GM23338 (cell line): ENCODE results near the gene PCDHGA1. TPM values are rescaled to one million over a fixed set of nuclear protein-coding genes. Genes with fewer than 3 reads are reported as not detected.

Experiments
- ATAC-seq: fragments of 200-7000 bp; cut with Tn5 transposase; 3 replicates; pipeline ENCODE4 v1.9.1; 2020
- DNase-seq: peaks from one replicate; pipeline ENCODE4 v3.0.0-alpha.2; 2015; ENCODE audit warnings: low spot score
- H2AFZ ChIP-seq: fragments of 200-600 bp; sonication (generic); 2 replicates; pipeline ENCODE4 v1.8.0; 2016; ENCODE audit warnings: antibody characterized with exemption, mild to moderate bottlenecking, moderate library complexity
- H3F3A ChIP-seq: fragments of 200-600 bp; sonication (generic); replicated peaks from 2 replicates; pipeline ENCODE4 v1.8.0; 2017; ENCODE audit warnings: antibody characterized with exemption, mixed run types, low read depth
- H3K27ac ChIP-seq: fragments of 200-600 bp; sonication (generic); 2 replicates; pipeline ENCODE4 v1.6.1; 2016; ENCODE audit warnings: low read depth
- H3K27me3 ChIP-seq: fragments of 200-600 bp; sonication (generic); 2 replicates; pipeline ENCODE4 v1.8.0; 2016; ENCODE audit warnings: mild to moderate bottlenecking, mixed run types, moderate library complexity; ENCODE audit not compliant: insufficient read depth
- H3K36me3 ChIP-seq: fragments of 200-600 bp; sonication (generic); 2 replicates; pipeline ENCODE4 v1.8.0; 2016; ENCODE audit warnings: mild to moderate bottlenecking; ENCODE audit not compliant: insufficient read depth
- H3K4me1 ChIP-seq: fragments of 200-600 bp; sonication (generic); 2 replicates; pipeline ENCODE4 v1.8.0; 2016; ENCODE audit warnings: mild to moderate bottlenecking, moderate library complexity; ENCODE audit not compliant: insufficient read depth
- H3K4me2 ChIP-seq: fragments of 200-600 bp; sonication (generic); 2 replicates; pipeline ENCODE4 v1.7.1; 2017; ENCODE audit warnings: mixed run types
- H3K4me3 ChIP-seq: fragments of 200-600 bp; sonication (generic); 2 replicates; pipeline ENCODE4 v1.6.1; 2016; ENCODE audit warnings: mixed run types
- H3K79me2 ChIP-seq: fragments of 200-600 bp; sonication (generic); replicated peaks from 2 replicates; pipeline ENCODE4 v1.8.0; 2017; ENCODE audit warnings: mild to moderate bottlenecking; ENCODE audit not compliant: insufficient read depth
- H3K9me2 ChIP-seq: fragments of 200-600 bp; sonication (generic); 2 replicates; pipeline ENCODE4 v1.8.0; 2017; ENCODE audit not compliant: insufficient read depth
- H4K20me1 ChIP-seq: fragments of 200-600 bp; sonication (generic); replicated peaks from 2 replicates; pipeline ENCODE4 v1.8.0; 2017; ENCODE audit warnings: mild to moderate bottlenecking; ENCODE audit not compliant: insufficient read depth
- H3K27ac Mint-ChIP-seq: 2 replicates; pipeline ENCODE4 v1.8.0; 2020; ENCODE audit warnings: inconsistent platforms, mild to moderate bottlenecking, moderate library complexity, mixed read lengths
- H3K27me3 Mint-ChIP-seq: 3 replicates; pipeline ENCODE4 v1.8.0; 2022; ENCODE audit warnings: low read depth, mild to moderate bottlenecking, moderate library complexity, mixed read lengths, inconsistent platforms; ENCODE audit not compliant: insufficient read depth, poor library complexity
- H3K36me3 Mint-ChIP-seq: 3 replicates; pipeline ENCODE4 v1.8.0; 2021; ENCODE audit warnings: low read depth, mild to moderate bottlenecking, inconsistent platforms, moderate library complexity, mixed read lengths
- H3K4me1 Mint-ChIP-seq: 3 replicates; pipeline ENCODE4 v1.8.0; 2020; ENCODE audit warnings: mild to moderate bottlenecking, inconsistent platforms, mixed read lengths
- H3K4me3 Mint-ChIP-seq: 3 replicates; pipeline ENCODE4 v1.8.0; 2021; ENCODE audit warnings: moderate library complexity, mild to moderate bottlenecking, inconsistent platforms, mixed read lengths
- H3K9me3 Mint-ChIP-seq: 3 replicates; pipeline ENCODE4 v1.8.0; 2020; ENCODE audit warnings: moderate library complexity, mild to moderate bottlenecking, inconsistent platforms, mixed read lengths
- CREB1 ChIP-seq: fragments of 250-450 bp; sonication (Bioruptor Pico); IDR thresholded peaks from 2 replicates; pipeline ENCODE4 v1.5.0; 2020; ENCODE audit warnings: low read depth, mild to moderate bottlenecking, moderate library complexity
- CTCF ChIP-seq, 2 experiments: fragments of 200-600 bp in 1 of 2; sonication (generic) in 1 of 2; conservative IDR thresholded peaks; 2 replicates each; pipeline versions ENCODE4 v1.5.1 to v1.6.1; 2016 to 2017; ENCODE audit warnings: antibody characterized with exemption in 2 of 2, low read depth in 2 of 2, mild to moderate bottlenecking in 2 of 2, moderate library complexity in 1 of 2
- ETS1 ChIP-seq: IDR thresholded peaks from 2 replicates; pipeline ENCODE4 v1.6.1; 2016; ENCODE audit warnings: antibody characterized with exemption
- EZH2 ChIP-seq: fragments of 200-600 bp; sonication (generic); IDR thresholded peaks from one replicate; pipeline ENCODE4 v1.8.0; 2017; ENCODE audit warnings: antibody characterized with exemption, mild to moderate bottlenecking, low read depth; ENCODE audit not compliant: unreplicated experiment
- EZH2phosphoT487 ChIP-seq: fragments of 200-600 bp; sonication (generic); IDR thresholded peaks from one replicate; pipeline ENCODE4 v1.8.1; 2018; ENCODE audit warnings: antibody characterized with exemption; ENCODE audit not compliant: unreplicated experiment
- JUNB ChIP-seq: IDR thresholded peaks from one replicate; pipeline ENCODE4 v1.6.1; 2016; ENCODE audit warnings: antibody characterized with exemption; ENCODE audit not compliant: unreplicated experiment
- NANOG ChIP-seq: IDR thresholded peaks from 2 replicates; pipeline ENCODE4 v1.6.1; 2016; ENCODE audit warnings: antibody characterized with exemption, borderline replicate concordance
- POLR2AphosphoS5 ChIP-seq: IDR thresholded peaks from 2 replicates; pipeline ENCODE4 v1.6.1; 2016; ENCODE audit warnings: antibody characterized with exemption, low read depth
- STAT1 ChIP-seq: IDR thresholded peaks from one replicate; pipeline ENCODE4 v1.6.1; 2016; ENCODE audit warnings: antibody characterized with exemption; ENCODE audit not compliant: unreplicated experiment
- ZNF114 ChIP-seq: fragments of 250-450 bp; sonication (Bioruptor Pico); IDR thresholded peaks from 2 replicates; pipeline ENCODE4 v1.5.0; 2020; ENCODE audit warnings: mild to moderate bottlenecking, moderate library complexity
- ZNF331 ChIP-seq: fragments of 250-450 bp; sonication (Bioruptor Pico); IDR thresholded peaks from 2 replicates; pipeline ENCODE4 v1.5.0; 2020; ENCODE audit warnings: low read depth, mild to moderate bottlenecking, moderate library complexity
- ZNF462 ChIP-seq: fragments of 250-450 bp; sonication (Bioruptor Pico); IDR thresholded peaks from 2 replicates; pipeline ENCODE4 v1.5.0; 2020; ENCODE audit warnings: mild to moderate bottlenecking, moderate library complexity
- polyA plus RNA-seq: library from polyadenylated mRNA; unstranded; fragments of >200 nt; fragmentation: Nextera tagmentation; extraction: Ambion mirVana; gene quantifications from 2 replicates; pipeline ENCODE4 v1.2.1, GENCODE V29; 2016
- total RNA-seq: library from RNA; depleted of rRNA; stranded (reverse); fragments of >200 nt; shearing (Covaris generic); gene quantifications from 2 replicates; pipeline ENCODE4 v1.2.3, GENCODE V29; 2014
- TF ChIP-seq, protein P1 (sequence below): IDR thresholded peaks from one replicate; pipeline ENCODE4 v1.6.1; 2018; ENCODE audit warnings: antibody characterized with exemption; ENCODE audit not compliant: unreplicated experiment

PCDHGA1 gene
- total and polyA plus RNA-seq, 2 experiments from 2014 or later, result 0.39 to 1.7 TPM

- Mint-ChIP-seq H3K9me3 (no peaks in the 10 kb centered on the region; the same call in 2 of the 3 replicates), H3K27ac (no peak overlapping the region), H3K4me3 (no peak overlapping the region), H3K27me3 (peaks cover 3% of the 10 kb centered on the region), H3K36me3 (peaks cover 69% of the 10 kb centered on the region), H3K4me1 (peaks cover 23% of the 10 kb centered on the region)
- Histone ChIP-seq H2AFZ (no peak overlapping the region), H3K27ac (no peak overlapping the region), H3K79me2 (0 out of 2 replicates have a peak, but pooled peaks cover 6% of the 10 kb centered on the region), H3K4me2 (no peak overlapping the region), H3K27me3 (no peaks in the 10 kb centered on the region), H4K20me1 (peaks cover 4% of the 10 kb centered on the region), H3K9me2 (no peaks in the 10 kb centered on the region), H3K36me3 (peaks cover 27% of the 10 kb centered on the region), H3K4me3 (no peak overlapping the region), H3F3A (no peaks in the 10 kb centered on the region), H3K4me1 (peaks cover 9% of the 10 kb centered on the region)
- ATAC-seq (no peak), DNase-seq (no peak)
- no peak for TF ChIP-seq NANOG
- no peak for TF ChIP-seq POLR2AphosphoS5
- TF ChIP-seq EZH2phosphoT487, result no peak
- TF ChIP-seq CTCF (conservative IDR thresholded peaks at IDR 0.05; ENCODE audit: low read depth in 2 of 2), result no peak
- TF ChIP-seq, protein P1, sequence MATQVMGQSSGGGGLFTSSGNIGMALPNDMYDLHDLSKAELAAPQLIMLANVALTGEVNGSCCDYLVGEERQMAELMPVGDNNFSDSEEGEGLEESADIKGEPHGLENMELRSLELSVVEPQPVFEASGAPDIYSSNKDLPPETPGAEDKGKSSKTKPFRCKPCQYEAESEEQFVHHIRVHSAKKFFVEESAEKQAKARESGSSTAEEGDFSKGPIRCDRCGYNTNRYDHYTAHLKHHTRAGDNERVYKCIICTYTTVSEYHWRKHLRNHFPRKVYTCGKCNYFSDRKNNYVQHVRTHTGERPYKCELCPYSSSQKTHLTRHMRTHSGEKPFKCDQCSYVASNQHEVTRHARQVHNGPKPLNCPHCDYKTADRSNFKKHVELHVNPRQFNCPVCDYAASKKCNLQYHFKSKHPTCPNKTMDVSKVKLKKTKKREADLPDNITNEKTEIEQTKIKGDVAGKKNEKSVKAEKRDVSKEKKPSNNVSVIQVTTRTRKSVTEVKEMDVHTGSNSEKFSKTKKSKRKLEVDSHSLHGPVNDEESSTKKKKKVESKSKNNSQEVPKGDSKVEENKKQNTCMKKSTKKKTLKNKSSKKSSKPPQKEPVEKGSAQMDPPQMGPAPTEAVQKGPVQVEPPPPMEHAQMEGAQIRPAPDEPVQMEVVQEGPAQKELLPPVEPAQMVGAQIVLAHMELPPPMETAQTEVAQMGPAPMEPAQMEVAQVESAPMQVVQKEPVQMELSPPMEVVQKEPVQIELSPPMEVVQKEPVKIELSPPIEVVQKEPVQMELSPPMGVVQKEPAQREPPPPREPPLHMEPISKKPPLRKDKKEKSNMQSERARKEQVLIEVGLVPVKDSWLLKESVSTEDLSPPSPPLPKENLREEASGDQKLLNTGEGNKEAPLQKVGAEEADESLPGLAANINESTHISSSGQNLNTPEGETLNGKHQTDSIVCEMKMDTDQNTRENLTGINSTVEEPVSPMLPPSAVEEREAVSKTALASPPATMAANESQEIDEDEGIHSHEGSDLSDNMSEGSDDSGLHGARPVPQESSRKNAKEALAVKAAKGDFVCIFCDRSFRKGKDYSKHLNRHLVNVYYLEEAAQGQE, result no peak
- TF ChIP-seq ZNF462, result no peak
- no peak for TF ChIP-seq STAT1
- TF ChIP-seq ETS1, result no peak
- TF ChIP-seq ZNF114 (CRISPR knock-in tag), result no peak
- no peak for TF ChIP-seq JUNB
- no peak for TF ChIP-seq EZH2
- no peak for TF ChIP-seq ZNF331 (CRISPR knock-in tag)
- TF ChIP-seq CREB1 (CRISPR knock-in tag), result no peak
These were observed 189.6 kb downstream of the PCDHGA1 start for GRCh38 chr5:141519605-141520565.
